NCI-H526 (cell line): ENCODE results near the gene RNF180.
A peak's percentile ranks its signal among the peaks of the same experiment; 100 is the strongest.

ENCODE experiments used
- DNase-seq, 2 experiments: peaks; one replicate each; lab custom pipeline; 2025; lab: John Stamatoyannopoulos, UW

Gene RNF180, protein sequence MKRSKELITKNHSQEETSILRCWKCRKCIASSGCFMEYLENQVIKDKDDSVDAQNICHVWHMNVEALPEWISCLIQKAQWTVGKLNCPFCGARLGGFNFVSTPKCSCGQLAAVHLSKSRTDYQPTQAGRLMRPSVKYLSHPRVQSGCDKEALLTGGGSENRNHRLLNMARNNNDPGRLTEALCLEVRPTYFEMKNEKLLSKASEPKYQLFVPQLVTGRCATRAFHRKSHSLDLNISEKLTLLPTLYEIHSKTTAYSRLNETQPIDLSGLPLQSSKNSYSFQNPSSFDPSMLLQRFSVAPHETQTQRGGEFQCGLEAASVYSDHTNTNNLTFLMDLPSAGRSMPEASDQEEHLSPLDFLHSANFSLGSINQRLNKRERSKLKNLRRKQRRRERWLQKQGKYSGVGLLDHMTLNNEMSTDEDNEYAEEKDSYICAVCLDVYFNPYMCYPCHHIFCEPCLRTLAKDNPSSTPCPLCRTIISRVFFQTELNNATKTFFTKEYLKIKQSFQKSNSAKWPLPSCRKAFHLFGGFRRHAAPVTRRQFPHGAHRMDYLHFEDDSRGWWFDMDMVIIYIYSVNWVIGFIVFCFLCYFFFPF

DNA sequence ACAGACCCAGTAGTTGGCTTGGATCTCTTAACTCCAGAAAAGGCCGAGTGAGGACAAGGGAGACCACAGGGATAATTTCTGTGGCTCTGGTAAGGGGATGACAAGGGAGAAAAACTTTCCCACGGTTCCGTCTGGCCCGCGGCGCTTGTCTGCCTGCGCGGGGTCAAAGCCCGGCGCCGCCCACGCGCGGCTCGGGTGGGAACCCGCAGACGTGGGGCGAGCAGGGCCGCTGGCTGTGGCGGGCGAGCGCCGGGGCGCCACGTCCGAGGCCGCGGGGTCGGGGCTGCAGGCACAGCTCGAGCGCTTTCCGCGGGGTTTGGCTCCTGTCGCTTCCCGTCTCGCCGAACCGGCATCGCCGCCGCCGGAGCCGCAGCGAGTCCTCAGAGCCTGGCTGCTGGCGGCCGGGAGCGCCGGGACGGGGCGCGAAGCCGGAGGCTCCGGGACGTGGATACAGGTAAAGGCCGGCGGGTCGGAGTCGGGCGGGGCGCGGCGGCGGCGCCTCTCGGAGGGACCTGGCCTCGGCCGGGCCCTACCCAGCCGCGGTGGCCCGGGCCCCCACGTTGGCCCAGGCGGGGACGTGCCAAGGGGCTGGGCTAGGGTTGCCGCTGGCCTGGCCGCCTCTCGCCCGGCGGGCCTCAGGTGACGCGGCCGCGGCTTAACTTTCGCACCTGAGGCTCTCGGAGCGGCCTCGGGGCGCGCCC lies at the start of gene RNF180:
RNF180 (plus strand) TSS at position 344 of the 701 bp plus-strand sequence. CDS start 34,965 bp downstream, outside the sequence.
- peak in 1 of 2 experiments; percentile 83 for DNase-seq

DNA sequence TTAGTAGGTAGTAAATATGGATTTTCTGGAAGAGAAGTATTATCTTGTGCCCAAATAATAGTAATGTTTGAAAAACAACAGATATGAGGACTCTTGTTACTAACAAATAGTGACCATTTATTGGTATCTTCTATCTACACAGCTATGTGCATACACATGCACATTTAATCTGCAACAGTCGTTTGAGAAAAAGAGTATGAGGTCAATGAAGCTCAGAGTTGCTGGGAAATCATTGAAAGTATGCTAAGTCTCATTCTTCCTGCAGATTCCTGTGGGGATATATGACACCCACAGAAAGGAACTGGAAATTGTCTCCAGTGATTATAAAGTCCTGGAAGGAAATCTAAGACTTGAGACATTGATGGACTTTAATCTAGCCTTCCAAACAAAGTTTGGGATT lies 40.1 kb upstream of the RNF180 start:
- no peak for DNase-seq

DNA sequence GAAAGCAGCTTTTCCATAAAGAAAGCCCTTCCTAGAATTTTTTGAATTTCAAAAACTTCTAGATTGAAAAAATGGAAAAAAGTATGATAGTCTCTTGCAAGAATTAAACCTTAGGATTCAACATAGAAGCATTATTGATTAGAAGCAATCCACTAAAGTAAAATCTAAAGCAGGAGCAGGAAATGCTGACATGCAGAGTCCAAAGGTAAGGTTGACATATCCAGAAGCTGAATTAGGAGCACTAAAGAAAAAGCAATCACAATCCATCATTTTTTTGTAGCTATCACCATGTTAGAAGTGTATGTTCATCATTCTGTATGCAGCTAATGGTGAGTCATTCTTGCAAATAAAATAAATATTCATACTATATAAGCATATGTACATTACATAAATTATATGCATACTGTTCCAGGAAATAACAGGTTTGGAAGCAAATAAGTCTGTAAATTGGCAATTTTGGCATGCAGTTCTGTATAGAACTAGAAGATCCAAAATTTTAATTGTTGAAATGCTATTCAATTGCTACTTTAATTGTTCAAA lies 39.4 kb upstream of the RNF180 start:
- DNase-seq: no peak

DNA sequence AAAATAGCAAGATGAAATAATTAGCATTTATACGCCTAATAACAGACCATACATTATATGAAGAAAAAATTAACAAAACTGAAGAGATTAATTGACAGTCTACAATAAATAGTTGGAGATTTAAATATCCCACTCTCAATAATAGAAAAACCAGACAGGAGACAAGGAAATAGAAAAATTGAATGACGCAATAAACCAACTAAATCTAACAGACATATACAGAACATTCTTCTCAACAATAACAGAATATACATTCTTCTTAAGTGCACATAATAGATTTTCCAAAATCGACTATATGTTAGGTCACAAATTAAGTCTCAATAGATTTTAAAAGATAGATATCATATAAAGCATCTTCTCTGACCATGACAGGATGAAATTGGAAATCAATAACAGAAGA lies 25.6 kb upstream of the RNF180 start:
- DNase-seq: no peak

DNA sequence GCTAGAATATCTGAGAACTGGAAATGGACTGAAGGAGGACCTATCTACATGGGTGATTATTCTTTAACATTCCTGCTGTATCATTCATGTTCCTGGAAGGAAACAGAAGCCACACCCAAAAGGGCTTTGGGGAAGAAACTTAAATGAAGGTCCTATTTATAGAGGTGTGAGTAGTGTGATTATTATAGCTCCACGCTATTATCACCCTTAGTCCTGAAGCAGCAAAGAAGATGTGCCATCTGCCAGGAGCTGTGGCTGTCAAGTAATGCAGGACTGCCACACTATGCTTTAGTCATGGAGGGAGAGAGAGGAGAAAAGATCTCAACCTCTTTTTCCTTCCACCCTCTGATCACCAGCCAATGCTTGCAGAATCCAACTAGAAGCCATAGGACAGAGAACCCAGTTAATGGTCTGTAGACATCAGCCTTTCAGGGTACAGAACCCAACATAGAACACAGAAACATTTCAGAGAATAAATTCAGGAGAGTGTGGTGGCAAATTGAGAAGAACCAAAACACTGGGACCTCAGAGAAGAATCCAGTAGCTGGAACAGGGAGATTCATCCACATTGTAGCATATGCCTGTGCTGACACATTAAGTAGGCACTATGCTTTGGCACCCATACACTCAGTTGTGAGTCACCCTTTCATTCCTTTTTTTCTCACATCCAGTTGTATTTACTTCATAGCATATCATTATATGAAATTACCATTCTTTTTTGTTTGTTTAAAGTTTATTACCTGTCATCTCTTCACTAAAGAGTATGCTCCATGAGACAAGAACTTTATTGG lies 21.0 kb upstream of the RNF180 start:
- no peak for DNase-seq

DNA sequence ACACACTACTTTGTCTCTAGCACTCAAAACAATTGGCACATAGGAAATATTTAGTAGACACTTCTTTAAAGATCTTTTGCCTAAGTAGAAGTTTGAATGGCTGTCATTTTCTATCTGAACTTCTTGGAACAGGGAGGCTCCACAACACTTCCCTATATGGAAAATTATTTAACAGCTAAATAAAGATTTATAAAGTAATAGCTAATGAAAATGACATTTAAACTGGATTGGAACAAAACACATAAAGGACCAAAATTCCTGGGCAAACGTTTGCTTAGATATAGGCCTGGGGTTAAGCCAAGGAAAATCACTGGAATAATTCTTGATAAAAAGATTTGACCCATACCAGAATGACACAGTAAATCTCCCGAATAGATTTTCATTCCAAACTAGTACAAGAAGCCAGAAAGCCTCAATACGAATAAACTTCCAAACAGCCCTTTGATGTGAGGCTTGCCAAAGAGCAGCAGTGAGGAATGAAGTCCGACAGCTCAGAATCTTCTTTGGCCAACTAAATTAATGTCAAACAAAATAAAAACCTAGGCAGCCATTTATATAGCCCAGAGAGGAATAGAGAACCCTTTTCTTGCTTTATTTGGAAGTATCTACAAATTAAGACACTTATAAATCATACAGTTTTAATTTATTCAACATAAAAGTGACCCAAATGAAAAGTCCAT lies 20.3 kb upstream of the RNF180 start:
- no peak for DNase-seq

DNA sequence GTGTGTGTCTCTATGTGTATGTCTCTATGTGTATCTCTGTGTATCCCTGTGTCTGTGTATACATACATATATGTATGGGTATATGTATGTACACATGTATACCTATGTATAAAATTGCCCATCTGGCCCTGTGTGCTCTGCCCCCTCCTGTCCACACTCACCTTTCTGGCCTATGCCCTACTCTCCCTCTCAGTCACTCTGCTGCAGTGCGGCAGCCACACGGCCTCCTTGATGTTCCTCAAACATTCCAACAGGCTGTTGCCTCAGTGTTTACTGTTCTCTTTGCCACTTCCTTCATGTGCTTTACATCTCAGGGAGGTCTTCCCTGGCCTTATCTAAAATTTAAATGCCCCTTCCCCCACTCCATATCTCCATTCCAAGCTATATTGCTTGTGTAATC lies 18.3 kb upstream of the RNF180 start:
- DNase-seq: no peak

DNA sequence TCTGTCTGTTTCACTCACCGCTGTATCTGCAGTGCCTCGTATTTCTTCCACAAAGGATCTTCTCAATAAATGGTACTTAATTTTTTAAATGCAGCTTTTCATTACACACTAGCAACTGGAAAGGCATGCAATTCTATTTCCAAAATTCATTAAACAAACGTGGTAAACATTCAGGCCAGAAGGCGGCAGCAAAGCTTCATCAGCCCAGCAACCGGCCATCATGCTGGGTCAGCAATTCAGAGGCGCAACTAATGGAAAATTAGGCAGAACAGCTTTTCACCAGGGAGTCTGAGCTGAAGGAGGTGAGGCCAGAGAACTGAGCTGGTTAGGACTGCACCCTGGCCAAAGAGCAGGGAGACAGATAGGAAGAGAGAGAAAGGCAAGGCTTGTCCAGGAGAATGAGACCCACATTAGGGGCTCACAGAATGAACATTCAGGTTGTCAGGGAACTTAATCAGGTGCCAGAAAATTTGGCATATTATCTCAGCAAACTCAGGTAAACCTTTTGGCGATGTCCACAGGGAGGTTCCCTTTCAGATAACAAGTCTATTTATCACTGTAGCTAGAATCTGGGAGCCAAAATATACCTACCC lies 17.7 kb upstream of the RNF180 start:
- DNase-seq: peak in 1 of 2 experiments; percentile 32

DNA sequence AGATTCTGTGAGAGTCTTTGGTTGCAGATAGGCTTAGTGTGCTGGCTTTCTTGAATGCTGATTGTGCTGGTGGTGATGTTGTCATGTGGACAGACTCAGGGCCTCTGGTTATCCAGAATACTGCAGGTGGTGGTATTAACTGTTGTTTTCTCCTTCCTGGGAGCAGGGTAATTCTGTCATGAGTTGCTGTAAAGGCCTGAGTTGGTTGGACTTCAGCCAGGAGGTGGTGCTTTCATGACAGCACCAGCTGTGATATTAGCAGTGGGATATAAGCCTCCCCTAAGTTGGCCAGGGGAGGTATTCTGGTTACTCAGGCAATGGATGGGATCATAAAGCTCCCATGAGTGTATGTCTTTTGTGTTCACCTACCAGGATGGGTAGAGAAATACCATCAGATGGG lies 16.4 kb upstream of the RNF180 start:
- DNase-seq: no peak

DNA sequence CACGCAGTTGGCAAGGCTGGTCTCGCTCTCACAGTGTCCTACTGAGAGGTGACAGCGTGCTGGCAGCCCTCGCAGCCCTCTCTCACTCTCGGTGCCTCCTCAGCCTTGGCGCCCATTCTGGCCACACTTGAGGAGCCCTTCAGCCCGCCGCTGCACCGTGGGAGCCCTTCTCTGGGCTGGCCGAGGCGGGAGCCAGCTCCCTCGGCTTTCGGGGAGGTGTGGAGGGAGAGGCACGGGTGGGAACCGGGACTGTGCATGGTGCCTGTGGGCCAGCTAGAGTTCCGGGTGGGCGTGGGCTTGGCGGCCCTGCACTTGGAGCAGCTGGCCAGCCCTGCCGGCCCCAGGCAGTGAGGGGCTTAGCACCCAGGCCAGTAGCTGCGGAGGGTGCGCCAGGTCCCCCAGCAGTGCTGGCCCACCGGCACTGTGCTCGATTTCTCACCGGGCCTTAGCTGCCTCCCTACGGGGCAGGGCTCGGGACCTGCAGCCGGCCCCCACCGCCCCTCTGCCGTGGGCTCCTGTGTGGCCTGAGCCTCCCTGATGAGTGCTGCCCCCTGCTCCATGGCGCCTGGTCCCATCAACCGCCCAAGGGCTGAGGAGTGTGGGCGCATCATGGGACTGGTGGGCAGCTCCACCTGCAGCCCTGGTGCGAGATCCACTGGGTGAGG lies 15.7 kb upstream of the RNF180 start:
- no peak for DNase-seq

DNA sequence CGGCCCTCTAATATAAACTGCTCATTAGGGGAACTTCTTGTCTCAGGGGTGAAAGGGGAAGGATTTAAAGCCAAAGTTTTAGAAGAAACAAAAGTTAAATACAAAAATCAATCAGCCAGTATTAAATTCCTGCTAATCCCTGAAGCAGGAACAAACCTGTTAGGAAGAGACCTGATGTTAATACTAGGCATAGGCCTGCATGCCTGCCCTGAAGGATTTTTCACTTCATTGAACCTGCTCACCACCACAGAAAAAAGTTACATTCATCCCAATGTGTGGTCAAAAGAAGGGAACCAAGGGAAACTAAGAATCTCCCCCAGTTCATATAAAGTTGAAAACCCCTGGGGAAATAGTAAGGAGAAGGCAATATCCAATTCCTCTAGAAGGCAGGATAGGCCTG lies 9.4 kb upstream of the RNF180 start:
- DNase-seq: no peak

DNA sequence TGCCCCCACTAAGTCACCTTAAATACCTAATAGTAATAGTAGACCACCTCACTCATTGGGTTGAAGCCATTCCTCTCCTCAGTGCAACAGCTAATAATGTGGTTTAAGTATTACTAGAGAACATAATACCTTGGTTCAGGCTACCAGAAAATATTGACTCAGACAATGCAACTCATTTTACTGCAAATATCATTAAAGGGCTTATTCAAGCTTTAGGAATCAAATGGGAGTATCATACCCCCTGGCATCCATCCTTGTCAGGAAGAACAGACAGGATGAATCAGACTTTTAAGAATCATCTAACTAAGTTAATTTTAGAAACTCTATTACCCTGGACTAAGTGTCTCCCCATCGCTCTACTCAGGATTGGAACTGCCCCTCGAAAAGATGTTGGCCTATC lies 6.8 kb upstream of the RNF180 start:
- DNase-seq: no peak

DNA sequence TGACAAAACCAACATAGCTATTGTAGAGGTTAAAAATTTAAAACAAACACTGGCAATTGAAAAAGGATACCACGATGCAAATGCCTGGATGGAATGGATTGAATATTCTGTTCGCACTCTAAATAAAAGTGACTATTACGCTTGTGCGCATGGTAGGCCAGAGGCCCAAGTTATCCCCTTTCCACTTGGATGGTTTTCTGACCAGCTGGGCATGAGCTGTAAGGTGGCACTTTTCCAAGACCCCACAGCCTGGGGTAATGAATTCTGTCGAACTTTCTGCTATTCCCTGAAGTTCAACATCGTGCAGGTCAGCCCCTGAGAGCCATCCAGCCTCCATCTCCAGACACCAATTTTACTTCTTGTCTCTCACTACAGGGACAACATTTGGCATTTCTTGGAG lies 5.4 kb upstream of the RNF180 start:
- no peak for DNase-seq

DNA sequence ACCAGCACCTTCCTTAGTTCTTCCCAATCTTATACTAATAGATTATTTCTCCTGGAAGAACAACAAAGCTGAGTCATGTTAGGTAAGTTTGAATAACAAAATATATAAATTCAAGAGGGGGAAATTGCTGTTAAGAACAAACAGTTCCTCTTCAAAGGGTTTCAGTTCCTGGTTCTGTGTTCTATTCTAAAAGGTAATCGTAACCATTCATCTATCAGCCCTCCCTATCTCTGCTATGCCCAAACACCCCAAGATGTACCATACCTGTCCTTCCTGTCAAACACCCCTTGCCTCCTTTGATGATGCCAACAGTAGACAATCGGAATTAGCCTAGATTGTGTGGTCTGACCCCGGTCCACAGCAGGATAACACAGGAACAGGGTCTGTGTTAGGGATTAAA lies 4.2 kb upstream of the RNF180 start:
- no peak for DNase-seq

DNA sequence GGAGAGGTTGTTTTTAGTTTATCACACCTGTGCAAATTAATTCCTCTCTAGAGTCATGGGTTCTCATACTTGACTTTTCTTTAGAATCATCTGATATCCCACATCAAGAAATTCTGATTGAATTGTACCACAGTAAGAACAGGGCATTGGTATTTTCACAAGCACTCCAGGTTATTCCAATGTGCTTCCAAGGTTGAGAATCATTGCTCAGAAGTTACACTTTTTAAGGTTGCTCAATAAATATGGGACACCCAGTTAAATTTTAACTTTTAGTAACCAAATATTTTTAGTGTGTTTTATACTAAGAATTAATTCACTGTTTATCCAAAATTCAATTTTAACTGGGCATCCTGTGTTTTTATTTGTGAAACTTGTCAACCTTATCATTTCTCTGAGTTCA lies 2.5 kb upstream of the RNF180 start:
- DNase-seq: no peak

DNA sequence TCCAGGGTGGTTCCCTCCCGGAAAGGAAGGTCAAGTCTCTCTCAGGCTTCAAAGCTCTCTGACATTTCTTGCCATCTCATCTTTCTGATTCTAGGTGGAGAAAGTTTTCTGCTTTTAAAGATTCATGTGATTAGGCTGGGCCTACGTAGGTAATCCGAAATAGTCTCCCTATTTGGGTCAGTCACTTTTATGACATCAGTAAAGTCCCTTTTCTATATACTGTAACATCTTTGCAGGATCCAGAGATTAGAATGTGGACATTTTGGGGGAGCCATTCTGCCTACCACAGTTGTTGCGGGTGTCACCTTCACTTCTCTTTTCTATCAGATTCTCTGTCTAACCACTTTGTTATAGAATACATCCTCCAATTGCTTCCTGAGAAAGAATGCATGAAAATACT lies 1.9 kb upstream of the RNF180 start:
- no peak for DNase-seq

DNA sequence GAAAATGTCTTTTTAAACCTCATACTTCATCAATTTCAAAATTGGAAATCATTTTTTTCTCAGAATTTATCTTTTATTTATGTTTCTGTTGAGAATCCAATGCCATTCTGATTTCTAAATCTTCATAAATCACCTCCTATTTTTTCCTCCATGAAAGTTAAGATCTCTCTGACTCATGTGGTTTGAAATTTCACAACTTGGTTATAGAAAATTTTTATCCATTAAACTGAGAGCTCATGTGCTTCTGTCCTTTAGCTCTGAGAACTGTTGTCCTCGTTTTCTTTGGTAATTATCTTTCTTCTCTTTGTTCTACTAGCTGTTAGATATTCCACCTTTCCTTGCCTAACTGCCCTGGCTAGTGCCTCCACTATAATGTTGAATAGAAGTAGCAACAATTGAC lies 1.5 kb upstream of the RNF180 start:
- DNase-seq: no peak

DNA sequence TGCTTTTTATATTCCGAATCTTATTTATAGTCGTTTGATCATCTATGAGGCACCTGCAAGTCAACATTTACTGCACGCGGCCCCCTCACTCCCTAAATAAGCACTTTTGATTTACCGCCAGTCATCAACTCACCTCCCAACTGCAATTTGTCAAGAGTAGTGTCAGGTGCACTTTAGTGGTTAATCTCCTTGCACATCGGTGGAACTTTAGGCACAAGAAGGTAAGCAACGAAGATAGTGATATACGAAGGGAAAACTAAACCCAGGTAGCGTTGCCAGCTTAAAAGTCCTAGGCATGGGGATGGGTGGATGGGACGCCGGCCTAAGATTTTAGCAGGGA lies 513 bp upstream of the RNF180 start:
- no peak for DNase-seq

DNA sequence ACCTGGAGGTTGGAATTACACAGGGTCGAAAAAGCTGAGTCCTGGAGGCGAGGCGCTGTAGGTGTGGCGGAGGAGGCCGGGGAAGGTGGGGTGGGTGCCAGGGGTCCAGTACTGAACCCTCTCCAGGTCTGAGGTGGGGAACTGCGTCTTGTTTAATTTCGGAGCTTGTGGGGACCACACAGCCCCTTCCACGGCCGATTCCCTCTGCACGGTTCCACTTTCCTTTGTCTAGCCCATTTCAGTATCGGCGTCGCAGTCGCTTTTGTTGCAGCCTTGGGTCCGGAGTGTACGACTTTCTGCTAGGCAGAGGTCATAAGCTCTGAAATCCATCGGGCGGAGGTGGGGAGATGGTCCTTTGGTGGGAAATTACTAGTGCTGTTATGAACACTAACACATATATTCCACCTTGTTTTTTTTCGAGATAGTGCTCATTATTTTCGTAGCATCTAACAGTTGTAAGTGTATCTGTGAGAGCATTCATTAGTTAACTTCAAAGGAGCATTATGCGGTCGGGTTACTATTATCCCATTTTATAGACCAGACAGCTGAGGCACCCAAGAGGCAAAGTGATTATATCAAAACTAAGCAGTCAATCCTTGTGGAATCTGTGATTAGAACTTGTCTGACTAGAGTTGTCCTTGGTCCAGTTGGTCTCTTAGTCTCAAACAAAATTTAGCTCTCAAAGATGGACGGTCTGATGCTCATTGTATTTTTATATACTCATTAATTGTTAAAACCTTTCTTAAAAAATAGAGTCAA lies 737 bp downstream of the RNF180 start:
- peak in 1 of 2 experiments; percentile 47 for DNase-seq

DNA sequence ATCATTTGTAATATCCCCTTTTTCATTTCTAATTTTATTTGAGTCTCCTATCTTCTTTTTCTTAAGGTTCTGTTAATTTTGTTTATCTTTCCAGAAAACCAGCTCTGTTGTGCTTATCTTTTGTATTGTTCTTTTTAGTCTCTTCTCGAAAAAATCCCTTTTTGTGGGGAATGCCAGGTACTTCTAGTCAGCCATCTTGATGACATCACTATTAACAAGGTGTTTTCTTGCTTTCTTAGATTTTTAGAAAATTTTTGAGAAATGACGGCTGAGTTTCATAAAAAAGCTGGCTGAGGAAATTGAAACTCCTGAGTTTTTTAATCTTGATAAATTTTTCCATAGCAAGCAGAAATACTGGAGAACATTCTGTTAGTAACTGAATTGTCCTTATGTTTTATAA lies 10.7 kb downstream of the RNF180 start:
- no peak for DNase-seq
